H1 (cell line): ENCODE data around the gene PDE8A. TPM values are rescaled to one million over a fixed set of nuclear protein-coding genes. Genes with fewer than 3 reads are reported as not detected.

Experiments
- CTCF ChIA-PET: fragments of 300-600 bp; sonication (Branson Sonifier 250); formaldehyde crosslinking; loops from one replicate; lab custom pipeline; 2021; ENCODE audit not compliant: partially characterized antibody; lab: Charles Lee
- POLR2A ChIA-PET: fragments of 300-600 bp; sonication (Branson Sonifier 250); formaldehyde crosslinking; loops from one replicate; lab custom pipeline; 2021; ENCODE audit warnings: inconsistent platforms; ENCODE audit not compliant: partially characterized antibody; lab: Charles Lee
- DNase-seq, 2 experiments: peaks; one replicate each; pipeline versions ENCODE4 v3.0.0 to v3.0.0-alpha.2; 2010 to 2022; ENCODE audit warnings: low spot score in 2 of 2, low read depth in 1 of 2, mixed read lengths in 1 of 2
- FAIRE-seq: peaks from 2 replicates; lab custom pipeline; 2011; peaks lifted over from hg19 to GRCh38; lab: Jason Lieb, UNC
- H2AFZ ChIP-seq: 2 replicates; pipeline ENCODE4 v1.8.1; 2012; ENCODE audit warnings: low read length, inconsistent platforms
- H2AK5ac ChIP-seq: 2 replicates; pipeline ENCODE4 v1.6.1; 2013; ENCODE audit warnings: low read depth, low read length
- H2BK120ac ChIP-seq: replicated peaks from 2 replicates; pipeline ENCODE3; 2013; ENCODE audit warnings: low read depth, low read length, inconsistent platforms
- H2BK12ac ChIP-seq: 2 replicates; pipeline ENCODE4 v1.6.1; 2013; ENCODE audit warnings: low read depth, low read length
- H2BK15ac ChIP-seq: 2 replicates; pipeline ENCODE4 v1.6.1; 2013; ENCODE audit warnings: low read length
- H2BK20ac ChIP-seq: 2 replicates; pipeline ENCODE4 v1.6.1; 2013; ENCODE audit warnings: low read length
- H2BK5ac ChIP-seq: 2 replicates; pipeline ENCODE4 v1.6.1; 2013; ENCODE audit warnings: low read depth, low read length
- H3K14ac ChIP-seq: 2 replicates; pipeline ENCODE4 v1.6.1; 2013; ENCODE audit warnings: inconsistent platforms; ENCODE audit not compliant: insufficient read length
- H3K18ac ChIP-seq: 2 replicates; pipeline ENCODE4 v1.6.1; 2013; ENCODE audit warnings: low read length; ENCODE audit errors: extremely low read depth
- H3K23ac ChIP-seq: 2 replicates; pipeline ENCODE4 v1.6.1; 2013; ENCODE audit warnings: inconsistent platforms; ENCODE audit not compliant: insufficient read length
- H3K23me2 ChIP-seq: 2 replicates; pipeline ENCODE4 v1.6.1; 2013; ENCODE audit warnings: low read depth, low read length
- H3K27ac ChIP-seq: 2 replicates; pipeline ENCODE4 v1.6.1; 2011; ENCODE audit warnings: low read depth, low read length, inconsistent platforms
- H3K27me3 ChIP-seq, 4 experiments: replicated peaks in 1 of 4; 1 replicate in 1 of 4; 2 replicates in 3 of 4; pipeline versions ENCODE4 v1.6.1 to v1.8.1; 2011 to 2013; ENCODE audit warnings: low read length in 3 of 4, mild to moderate bottlenecking in 3 of 4, inconsistent platforms in 2 of 4, mixed read lengths in 2 of 4, moderate library complexity in 1 of 4; ENCODE audit not compliant: control insufficient read depth in 3 of 4, insufficient read depth in 3 of 4; ENCODE audit errors: extremely low read depth in 1 of 4
- H3K36me3 ChIP-seq, 4 experiments: 2 replicates each; pipeline versions ENCODE4 v1.6.1 to v1.8.1; 2011 to 2013; ENCODE audit warnings: mild to moderate bottlenecking in 4 of 4, low read length in 3 of 4, moderate library complexity in 2 of 4, control low read depth in 1 of 4, inconsistent platforms in 1 of 4; ENCODE audit not compliant: insufficient read depth in 4 of 4, control insufficient read depth in 2 of 4
- H3K4ac ChIP-seq: replicated peaks from 2 replicates; pipeline ENCODE3; 2013; ENCODE audit warnings: low read length, low read depth, mixed read lengths, inconsistent platforms; ENCODE audit not compliant: insufficient read length
- H3K4me1 ChIP-seq, 4 experiments: replicated peaks in 1 of 4; 1 replicate in 1 of 4; 2 replicates in 3 of 4; pipeline versions ENCODE4 v1.6.1 to v1.8.1; 2011 to 2013; ENCODE audit warnings: low read length in 3 of 4, inconsistent platforms in 2 of 4, mixed read lengths in 1 of 4; ENCODE audit not compliant: insufficient read depth in 4 of 4, control insufficient read depth in 3 of 4
- H3K4me2 ChIP-seq, 2 experiments: 2 replicates each; pipeline versions ENCODE4 v1.6.1 to v1.8.1; 2011 to 2013; ENCODE audit warnings: low read depth in 2 of 2, low read length in 2 of 2, control low read depth in 1 of 2, inconsistent platforms in 1 of 2, mild to moderate bottlenecking in 1 of 2; ENCODE audit not compliant: insufficient read depth in 1 of 2
- H3K4me3 ChIP-seq, 4 experiments: fragments of 200-600, 300-600 bp in 1 of 4; sonication (generic), shearing (Covaris generic), sonication (Bioruptor Twin) in 1 of 4; 2 replicates each; pipeline versions ENCODE4 v1.5.1 to v1.8.1; 2011 to 2016; ENCODE audit warnings: low read length in 4 of 4, low read depth in 3 of 4, control low read depth in 2 of 4, inconsistent platforms in 2 of 4, mild to moderate bottlenecking in 2 of 4, mixed read lengths in 1 of 4, moderate library complexity in 1 of 4; ENCODE audit not compliant: insufficient read depth in 2 of 4; ENCODE audit errors: extremely low read depth in 1 of 4
- H3K56ac ChIP-seq: replicated peaks from 2 replicates; pipeline ENCODE3; 2013; ENCODE audit warnings: low read depth, mild to moderate bottlenecking, mixed read lengths, low read length, inconsistent platforms; ENCODE audit not compliant: insufficient read length
- H3K79me1 ChIP-seq: 2 replicates; pipeline ENCODE4 v1.6.1; 2013; ENCODE audit warnings: low read depth, low read length, control low read depth
- H3K79me2 ChIP-seq, 2 experiments: 2 replicates each; pipeline versions ENCODE4 v1.6.1 to v1.8.1; 2012 to 2013; ENCODE audit warnings: low read length in 2 of 2, mild to moderate bottlenecking in 2 of 2, inconsistent platforms in 1 of 2; ENCODE audit not compliant: insufficient read depth in 2 of 2, control insufficient read depth in 1 of 2
- H3K9ac ChIP-seq, 4 experiments: replicated peaks in 1 of 4; 1 replicate in 1 of 4; 2 replicates in 3 of 4; pipeline versions ENCODE4 v1.6.1 to v1.8.1; 2011 to 2013; ENCODE audit warnings: low read depth in 3 of 4, low read length in 3 of 4, control low read depth in 2 of 4, mild to moderate bottlenecking in 2 of 4, moderate library complexity in 2 of 4, inconsistent platforms in 1 of 4; ENCODE audit errors: extremely low read depth in 1 of 4
- H3K9me3 ChIP-seq, 2 experiments: 2 replicates each; pipeline versions ENCODE4 v1.6.1 to v1.8.1; 2012 to 2013; ENCODE audit warnings: mild to moderate bottlenecking in 2 of 2, moderate library complexity in 2 of 2, control low read depth in 1 of 2, inconsistent platforms in 1 of 2, low read depth in 1 of 2, low read length in 1 of 2, mixed read lengths in 1 of 2; ENCODE audit not compliant: insufficient read depth in 2 of 2
- H4K20me1 ChIP-seq, 2 experiments: replicated peaks in 1 of 2; 2 replicates each; pipeline versions ENCODE3 to v1.8.1; 2011 to 2013; ENCODE audit warnings: inconsistent platforms in 2 of 2, low read length in 2 of 2, mild to moderate bottlenecking in 1 of 2; ENCODE audit not compliant: insufficient read depth in 2 of 2, control insufficient read depth in 1 of 2
- H4K5ac ChIP-seq: 2 replicates; pipeline ENCODE4 v1.6.1; 2013; ENCODE audit warnings: low read length, low read depth, mixed read lengths, inconsistent platforms; ENCODE audit not compliant: insufficient read length
- H4K8ac ChIP-seq: 2 replicates; pipeline ENCODE4 v1.8.0; 2013; ENCODE audit warnings: mild to moderate bottlenecking, moderate library complexity, low read length, inconsistent platforms; ENCODE audit not compliant: insufficient read depth; ENCODE audit errors: extremely low read depth
- H4K91ac ChIP-seq: replicated peaks from 2 replicates; pipeline ENCODE3; 2013; ENCODE audit warnings: low read length, mixed read lengths, inconsistent platforms; ENCODE audit not compliant: insufficient read length
- CREB1 ChIP-seq: IDR thresholded peaks from 2 replicates; pipeline ENCODE4 v1.6.1; 2012; ENCODE audit warnings: inconsistent platforms
- EGR1 ChIP-seq: IDR thresholded peaks from 2 replicates; pipeline ENCODE4 v1.6.1; 2011; ENCODE audit warnings: low read depth, low read length, borderline replicate concordance
- NRF1 ChIP-seq: IDR thresholded peaks from 2 replicates; pipeline ENCODE4 v1.6.1; 2011; ENCODE audit warnings: mild to moderate bottlenecking, low read depth, low read length, improper control_type of control experiment
- SIX5 ChIP-seq: IDR thresholded peaks from 2 replicates; pipeline ENCODE4 v1.6.1; 2011; ENCODE audit warnings: mild to moderate bottlenecking, low read depth, low read length
- SP4 ChIP-seq: IDR thresholded peaks from 2 replicates; pipeline ENCODE4 v1.6.1; 2012; ENCODE audit warnings: low read length, inconsistent platforms
- SRF ChIP-seq: IDR thresholded peaks from 2 replicates; pipeline ENCODE4 v1.6.1; 2011; ENCODE audit warnings: mild to moderate bottlenecking, low read depth, low read length, moderate library complexity
- WGBS, 2 experiments: shearing (Covaris generic) in 1 of 2; methylation state at CpG; one replicate each; pipeline versions ENCODE4 v1.1.6 to v1.1.7; 2013 to 2015; ENCODE audit warnings: low lambda C conversion rate in 2 of 2, mixed read lengths in 2 of 2, inconsistent platforms in 1 of 2, low coverage in 1 of 2, missing lambda C conversion rate in 1 of 2; ENCODE audit not compliant: insufficient replicate concordance in 2 of 2, insufficient coverage in 1 of 2, insufficient read length in 1 of 2; ENCODE audit errors: extremely low coverage in 1 of 2, missing lambda C conversion rate in 1 of 2; 5-methylcytosine and 5-hydroxymethylcytosine counted together
- polyA plus RNA-seq, 7 experiments: library from polyadenylated mRNA; depleted of rRNA in 3 of 7; stranded (reverse) in 5 of 7; unstranded in 2 of 7; fragments of >200 nt in 5 of 7; fragments of 200-250 nt in 2 of 7; gene quantifications; 1 replicate in 5 of 7; 2 replicates in 1 of 7; 4 replicates in 1 of 7; pipeline versions ENCODE4 v1.2.1 to v1.2.3, GENCODE V29; 2011 to 2013; ENCODE audit warnings: missing spikeins in 2 of 7, mixed read lengths in 2 of 7
- total RNA-seq: library from RNA; stranded (reverse); fragmentation: NEBNext Ultra II Directional; extraction: Animal tissue kit (Norgen Biotek cat#: 25700); gene quantifications from 2 replicates; pipeline ENCODE4 v1.2.1, GENCODE V29; 2021
- TF ChIP-seq, protein P1 (sequence below): IDR thresholded peaks from 2 replicates; pipeline ENCODE4 v1.6.1; 2012; ENCODE audit warnings: inconsistent platforms
- TF ChIP-seq, protein P2 (sequence below): IDR thresholded peaks from 2 replicates; pipeline ENCODE4 v1.6.1; 2011; ENCODE audit warnings: low read depth, mild to moderate bottlenecking, low read length; ENCODE audit not compliant: insufficient read depth
- TF ChIP-seq, protein P3 (sequence below): IDR thresholded peaks from 2 replicates; pipeline ENCODE4 v1.6.1; 2012; ENCODE audit warnings: low read length, inconsistent platforms
- TF ChIP-seq, protein P4 (sequence below), 3 experiments: IDR thresholded peaks; 1 replicate in 2 of 3; 2 replicates in 1 of 3; pipeline versions ENCODE4 v1.5.1 to v1.6.1; 2011; ENCODE audit warnings: low read length in 3 of 3, mild to moderate bottlenecking in 3 of 3, inconsistent platforms in 2 of 3, low read depth in 1 of 3, moderate library complexity in 1 of 3; ENCODE audit not compliant: insufficient read depth in 1 of 3; ENCODE audit errors: control extremely low read depth in 1 of 3

Gene PDE8A
- total and polyA plus RNA-seq, 2 of the 8 experiments (the other 6 are each of a cell fraction or from before 2014, with no cell fraction given), result 6.9 to 7.8 TPM

DNA sequence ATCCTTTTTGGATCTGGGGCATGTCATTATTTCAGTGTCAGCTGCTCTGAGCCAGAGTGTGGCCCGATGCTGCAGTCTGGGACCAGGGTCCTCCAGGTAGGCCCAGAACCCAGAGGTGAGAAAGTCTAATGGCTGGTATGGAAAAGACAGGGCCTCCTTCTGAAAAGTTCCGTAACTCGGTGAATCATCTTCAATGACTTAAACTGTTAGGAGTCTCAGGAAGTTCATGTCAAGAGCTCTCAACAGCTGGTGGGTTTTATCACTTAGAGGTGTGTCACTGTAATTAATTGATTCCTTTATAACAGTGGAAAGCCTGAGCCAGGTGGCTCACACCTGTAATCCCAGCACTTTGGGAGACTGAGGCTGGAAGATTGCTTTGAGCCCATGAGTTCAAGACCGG lies 28.5 kb upstream of the PDE8A start:
- H4K8ac ChIP-seq, result no peak overlapping the region
- WGBS, 2 experiments, result 92% methylated on average over 4 of the region's 4 CpGs; no CpG with 5 or more reads in 1 of the 2 experiments
- no peak overlapping the region for H2BK5ac ChIP-seq
- no peak overlapping the region for H2AFZ ChIP-seq
- no peak overlapping the region for H3K18ac ChIP-seq
- H4K5ac ChIP-seq, result no peak overlapping the region
- no peaks in the 10 kb centered on the region for H3K79me1 ChIP-seq
- H3K4ac ChIP-seq, result no peak overlapping the region
- no peak overlapping the region for H2BK15ac ChIP-seq
- H3K14ac ChIP-seq, result no peak overlapping the region
- no peaks in the 10 kb centered on the region for H3K27me3 ChIP-seq
- no peaks in the 10 kb centered on the region for H3K36me3 ChIP-seq
- no peak for FAIRE-seq
- no peaks in the 10 kb centered on the region for H4K20me1 ChIP-seq
- H3K4me1 ChIP-seq, result peaks cover 0 to 9% (median 1%) of the 10 kb centered on the region in 4 experiments; a peak in 3 of 7 replicates
- no peak overlapping the region for H3K23ac ChIP-seq
- H3K23me2 ChIP-seq, result no peaks in the 10 kb centered on the region
- H2BK12ac ChIP-seq, result no peak overlapping the region
- CTCF ChIA-PET, result interaction anchor here (0.6 to 3.2 kb wide), 14 partner anchors 11 to 365 kb away, joined by 3 to 27 read pairs (median 4); no protein-coding TSS in a partner anchor
- DNase-seq, result no peak
- no peaks in the 10 kb centered on the region for H3K9me3 ChIP-seq
- no peak overlapping the region for H4K91ac ChIP-seq
- H3K4me2 ChIP-seq, result no peak overlapping the region
- no peak overlapping the region for H3K56ac ChIP-seq
- no peak overlapping the region for H2AK5ac ChIP-seq
- no peak overlapping the region for H3K9ac ChIP-seq
- H3K79me2 ChIP-seq, result no peaks in the 10 kb centered on the region
- no peak overlapping the region for H2BK20ac ChIP-seq
- no peak overlapping the region for H3K4me3 ChIP-seq
- H3K27ac ChIP-seq, result no peak overlapping the region
- H2BK120ac ChIP-seq, result no peak overlapping the region
- POLR2A ChIA-PET, result no interaction called here
- TF ChIP-seq, protein P1, sequence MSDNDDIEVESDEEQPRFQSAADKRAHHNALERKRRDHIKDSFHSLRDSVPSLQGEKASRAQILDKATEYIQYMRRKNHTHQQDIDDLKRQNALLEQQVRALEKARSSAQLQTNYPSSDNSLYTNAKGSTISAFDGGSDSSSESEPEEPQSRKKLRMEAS, result no peak
- no peak for TF ChIP-seq EGR1
- TF ChIP-seq SIX5, result no peak
- TF ChIP-seq SP4, result no peak
- no peak for TF ChIP-seq NRF1
- TF ChIP-seq, protein P2, sequence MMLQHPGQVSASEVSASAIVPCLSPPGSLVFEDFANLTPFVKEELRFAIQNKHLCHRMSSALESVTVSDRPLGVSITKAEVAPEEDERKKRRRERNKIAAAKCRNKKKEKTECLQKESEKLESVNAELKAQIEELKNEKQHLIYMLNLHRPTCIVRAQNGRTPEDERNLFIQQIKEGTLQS, result no peak
- TF ChIP-seq, protein P3, sequence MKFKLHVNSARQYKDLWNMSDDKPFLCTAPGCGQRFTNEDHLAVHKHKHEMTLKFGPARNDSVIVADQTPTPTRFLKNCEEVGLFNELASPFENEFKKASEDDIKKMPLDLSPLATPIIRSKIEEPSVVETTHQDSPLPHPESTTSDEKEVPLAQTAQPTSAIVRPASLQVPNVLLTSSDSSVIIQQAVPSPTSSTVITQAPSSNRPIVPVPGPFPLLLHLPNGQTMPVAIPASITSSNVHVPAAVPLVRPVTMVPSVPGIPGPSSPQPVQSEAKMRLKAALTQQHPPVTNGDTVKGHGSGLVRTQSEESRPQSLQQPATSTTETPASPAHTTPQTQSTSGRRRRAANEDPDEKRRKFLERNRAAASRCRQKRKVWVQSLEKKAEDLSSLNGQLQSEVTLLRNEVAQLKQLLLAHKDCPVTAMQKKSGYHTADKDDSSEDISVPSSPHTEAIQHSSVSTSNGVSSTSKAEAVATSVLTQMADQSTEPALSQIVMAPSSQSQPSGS, result no peak
- TF ChIP-seq, protein P4, sequence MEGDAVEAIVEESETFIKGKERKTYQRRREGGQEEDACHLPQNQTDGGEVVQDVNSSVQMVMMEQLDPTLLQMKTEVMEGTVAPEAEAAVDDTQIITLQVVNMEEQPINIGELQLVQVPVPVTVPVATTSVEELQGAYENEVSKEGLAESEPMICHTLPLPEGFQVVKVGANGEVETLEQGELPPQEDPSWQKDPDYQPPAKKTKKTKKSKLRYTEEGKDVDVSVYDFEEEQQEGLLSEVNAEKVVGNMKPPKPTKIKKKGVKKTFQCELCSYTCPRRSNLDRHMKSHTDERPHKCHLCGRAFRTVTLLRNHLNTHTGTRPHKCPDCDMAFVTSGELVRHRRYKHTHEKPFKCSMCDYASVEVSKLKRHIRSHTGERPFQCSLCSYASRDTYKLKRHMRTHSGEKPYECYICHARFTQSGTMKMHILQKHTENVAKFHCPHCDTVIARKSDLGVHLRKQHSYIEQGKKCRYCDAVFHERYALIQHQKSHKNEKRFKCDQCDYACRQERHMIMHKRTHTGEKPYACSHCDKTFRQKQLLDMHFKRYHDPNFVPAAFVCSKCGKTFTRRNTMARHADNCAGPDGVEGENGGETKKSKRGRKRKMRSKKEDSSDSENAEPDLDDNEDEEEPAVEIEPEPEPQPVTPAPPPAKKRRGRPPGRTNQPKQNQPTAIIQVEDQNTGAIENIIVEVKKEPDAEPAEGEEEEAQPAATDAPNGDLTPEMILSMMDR (IDR thresholded peaks at IDR 0.05; ENCODE audit: control extremely low read depth in 1 of 3, insufficient read depth in 1 of 3, low read depth in 1 of 3, low read length in 3 of 3), result no peak
- TF ChIP-seq SRF, result no peak
- TF ChIP-seq CREB1, result no peak
